Measurements from ENCODE around the gene FN1. TPM values are rescaled to one million over a fixed set of nuclear protein-coding genes. Genes with fewer than 3 reads are reported as not detected.

FN1 gene
- total RNA-seq, result 1 to 10 TPM in 1 of 2 donors, under 1 TPM in 1; 0.60 to 1.2 TPM

- ATAC-seq (replicated peaks in 1 of 2) (peak; percentile 88), DNase-seq (peak; percentile 74 to 79)
- H3K27me3 Mint-ChIP-seq (ENCODE audit: low read depth), result peaks cover 81% of the 10 kb centered on the region
- H3K36me3 Mint-ChIP-seq (ENCODE audit: insufficient read depth in 2 of 2), result no peaks in the 10 kb centered on the region
- H3K4me3 Mint-ChIP-seq, result peak within 1 kb of the TSS; percentile 87 to 88
- H3K4me1 Mint-ChIP-seq (ENCODE audit: low read depth), result peaks cover 16% of the 10 kb centered on the region
- H3K27ac Mint-ChIP-seq, result no peak within 1 kb of the TSS
- no peaks in the 10 kb centered on the region for H3K9me3 Mint-ChIP-seq
Observed at GRCh38 chr2:215435870-215436704, at the start of gene FN1. TSS of gene FN1 (minus strand) at chr2:215436068. CDS start at chr2:215435802, 266 bp downstream.

GRCh38 chr2:215485032-215485431, 49.2 kb upstream of the FN1 start:
- DNase-seq (no peak), ATAC-seq (replicated peaks in 1 of 2) (no peak)
- no peaks in the 10 kb centered on the region for H3K9me3 Mint-ChIP-seq
- no peak overlapping the region for H3K4me3 Mint-ChIP-seq
- peaks cover 28% of the 10 kb centered on the region for H3K27me3 Mint-ChIP-seq (ENCODE audit: low read depth)
- H3K4me1 Mint-ChIP-seq (ENCODE audit: low read depth), result no peaks in the 10 kb centered on the region
- H3K27ac Mint-ChIP-seq, result no peak overlapping the region
- H3K36me3 Mint-ChIP-seq (ENCODE audit: insufficient read depth in 2 of 2), result no peaks in the 10 kb centered on the region

DNA sequence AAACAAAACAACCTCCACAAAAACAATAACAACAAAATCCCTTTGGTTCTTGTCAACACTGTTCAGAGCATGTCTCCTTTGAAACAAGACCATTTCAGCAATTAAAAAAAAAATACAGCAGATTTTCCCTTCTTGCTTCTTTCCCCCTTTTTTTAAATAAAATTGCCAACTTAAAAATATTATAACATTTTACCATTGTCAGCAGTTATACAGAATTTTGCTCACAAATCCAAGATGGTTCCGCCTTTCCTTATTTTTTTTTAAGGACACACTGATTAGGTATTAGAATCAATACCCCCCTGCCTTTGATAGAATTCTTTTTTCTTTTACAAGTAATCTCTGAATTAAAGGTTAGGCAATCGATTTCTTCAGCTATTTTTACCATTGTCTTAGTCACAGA, 48.7 kb upstream of the FN1 start:
- ATAC-seq (replicated peaks in 1 of 2), result no peak
- peaks cover 30% of the 10 kb centered on the region for H3K27me3 Mint-ChIP-seq (ENCODE audit: low read depth)
- no peaks in the 10 kb centered on the region for H3K4me1 Mint-ChIP-seq (ENCODE audit: low read depth)
- no peaks in the 10 kb centered on the region for H3K9me3 Mint-ChIP-seq
- no peak overlapping the region for H3K27ac Mint-ChIP-seq
- H3K36me3 Mint-ChIP-seq (ENCODE audit: insufficient read depth in 2 of 2), result no peaks in the 10 kb centered on the region
- DNase-seq, result no peak
- no peak overlapping the region for H3K4me3 Mint-ChIP-seq

DNA sequence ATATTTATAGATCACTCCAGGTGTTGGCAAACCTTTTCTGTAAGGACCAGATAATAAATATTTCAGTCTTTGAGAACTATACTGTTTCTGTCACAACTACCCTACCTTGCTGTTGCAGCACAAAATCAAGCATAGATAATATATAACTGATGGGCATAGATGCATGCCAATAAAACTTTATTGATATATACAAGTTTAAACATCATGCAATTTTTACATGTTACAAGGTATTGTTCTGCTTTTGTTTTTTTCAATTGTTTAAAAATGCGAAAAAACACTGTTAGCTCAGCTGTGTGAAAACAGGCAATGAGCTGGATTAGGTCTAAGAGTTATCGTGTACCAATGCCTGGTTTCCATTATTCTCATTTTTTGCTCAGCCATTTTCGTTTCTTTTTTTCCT, 47.6 kb upstream of the FN1 start:
- Mint-ChIP-seq H3K4me1 (ENCODE audit: low read depth) (no peaks in the 10 kb centered on the region), H3K4me3 (no peak overlapping the region), H3K27ac (no peak overlapping the region), H3K36me3 (ENCODE audit: insufficient read depth in 2 of 2) (no peaks in the 10 kb centered on the region), H3K9me3 (no peaks in the 10 kb centered on the region), H3K27me3 (ENCODE audit: low read depth) (peaks cover 27% of the 10 kb centered on the region)
- DNase-seq (no peak), ATAC-seq (replicated peaks in 1 of 2) (no peak)

GRCh38 chr2:215479536-215480240, 43.8 kb upstream of the FN1 start:
- Mint-ChIP-seq H3K4me3 (no peak overlapping the region), H3K4me1 (ENCODE audit: low read depth) (no peaks in the 10 kb centered on the region)
- ATAC-seq (replicated peaks in 1 of 2), result no peak

GRCh38 chr2:215479121-215479520, 43.3 kb upstream of the FN1 start:
- DNase-seq, result no peak
- Mint-ChIP-seq H3K27me3 (ENCODE audit: low read depth) (peaks cover 22% of the 10 kb centered on the region), H3K9me3 (no peaks in the 10 kb centered on the region), H3K36me3 (ENCODE audit: insufficient read depth in 2 of 2) (no peaks in the 10 kb centered on the region), H3K4me1 (ENCODE audit: low read depth) (no peaks in the 10 kb centered on the region), H3K4me3 (no peak overlapping the region), H3K27ac (no peak overlapping the region)
- no peak for ATAC-seq (replicated peaks in 1 of 2)

More at GRCh38 chr2:215479536-215480240, 43.8 kb upstream of the FN1 start:
- peaks cover 17% of the 10 kb centered on the region for H3K27me3 Mint-ChIP-seq (ENCODE audit: low read depth)
- no peaks in the 10 kb centered on the region for H3K9me3 Mint-ChIP-seq
- no peaks in the 10 kb centered on the region for H3K36me3 Mint-ChIP-seq (ENCODE audit: insufficient read depth in 2 of 2)
- DNase-seq, result no peak
- H3K27ac Mint-ChIP-seq, result no peak overlapping the region

DNA sequence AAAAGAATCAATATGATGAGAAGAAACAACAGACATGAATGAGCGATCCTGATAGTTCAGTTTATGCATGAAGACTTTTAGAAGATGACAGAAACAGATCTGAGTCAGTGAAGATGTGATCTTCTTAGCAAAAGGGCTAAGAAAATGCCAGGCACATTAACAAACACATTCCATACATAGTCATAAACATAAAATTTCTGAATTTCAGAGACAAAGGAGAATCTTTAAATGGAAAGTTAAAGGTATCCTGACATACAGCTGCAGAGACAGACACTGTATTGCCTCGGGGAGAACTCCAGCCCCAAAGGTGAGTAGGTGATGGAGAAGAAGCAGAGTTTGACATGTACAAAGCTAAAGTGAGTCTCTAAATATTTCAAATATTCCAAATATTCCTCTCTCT, 40.6 kb upstream of the FN1 start:
- Mint-ChIP-seq H3K4me3 (no peak overlapping the region), H3K9me3 (no peaks in the 10 kb centered on the region), H3K36me3 (ENCODE audit: insufficient read depth in 2 of 2) (no peaks in the 10 kb centered on the region), H3K4me1 (ENCODE audit: low read depth) (no peaks in the 10 kb centered on the region), H3K27me3 (ENCODE audit: low read depth) (peaks cover 22% of the 10 kb centered on the region), H3K27ac (no peak overlapping the region)
- DNase-seq (no peak), ATAC-seq (replicated peaks in 1 of 2) (no peak)

GRCh38 chr2:215466097-215466909, 30.4 kb upstream of the FN1 start:
- peaks cover 15% of the 10 kb centered on the region for H3K27me3 Mint-ChIP-seq (ENCODE audit: low read depth)
- no peaks in the 10 kb centered on the region for H3K4me1 Mint-ChIP-seq (ENCODE audit: low read depth)
- ATAC-seq (replicated peaks in 1 of 2), result no peak
- DNase-seq, result no peak
- H3K4me3 Mint-ChIP-seq, result no peak overlapping the region
- no peaks in the 10 kb centered on the region for H3K36me3 Mint-ChIP-seq (ENCODE audit: insufficient read depth in 2 of 2)
- H3K27ac Mint-ChIP-seq, result no peak overlapping the region
- no peaks in the 10 kb centered on the region for H3K9me3 Mint-ChIP-seq

- Mint-ChIP-seq H3K9me3 (no peaks in the 10 kb centered on the region), H3K4me1 (ENCODE audit: low read depth) (no peaks in the 10 kb centered on the region), H3K4me3 (no peak overlapping the region), H3K27ac (no peak overlapping the region), H3K27me3 (ENCODE audit: low read depth) (peaks cover 15% of the 10 kb centered on the region), H3K36me3 (ENCODE audit: insufficient read depth in 2 of 2) (no peaks in the 10 kb centered on the region)
- no peak for ATAC-seq (replicated peaks in 1 of 2)
- no peak for DNase-seq
Observed at GRCh38 chr2:215465256-215465655, 29.4 kb upstream of the FN1 start.

- H3K36me3 Mint-ChIP-seq (ENCODE audit: insufficient read depth in 2 of 2), result no peaks in the 10 kb centered on the region
- ATAC-seq (replicated peaks in 1 of 2) (no peak), DNase-seq (no peak)
- no peaks in the 10 kb centered on the region for H3K4me1 Mint-ChIP-seq (ENCODE audit: low read depth)
- H3K27me3 Mint-ChIP-seq (ENCODE audit: low read depth), result peaks cover 29% of the 10 kb centered on the region
- H3K27ac Mint-ChIP-seq, result no peak overlapping the region
- H3K9me3 Mint-ChIP-seq, result no peaks in the 10 kb centered on the region
- no peak overlapping the region for H3K4me3 Mint-ChIP-seq
Observed at GRCh38 chr2:215461836-215462532, 26.1 kb upstream of the FN1 start.

DNA sequence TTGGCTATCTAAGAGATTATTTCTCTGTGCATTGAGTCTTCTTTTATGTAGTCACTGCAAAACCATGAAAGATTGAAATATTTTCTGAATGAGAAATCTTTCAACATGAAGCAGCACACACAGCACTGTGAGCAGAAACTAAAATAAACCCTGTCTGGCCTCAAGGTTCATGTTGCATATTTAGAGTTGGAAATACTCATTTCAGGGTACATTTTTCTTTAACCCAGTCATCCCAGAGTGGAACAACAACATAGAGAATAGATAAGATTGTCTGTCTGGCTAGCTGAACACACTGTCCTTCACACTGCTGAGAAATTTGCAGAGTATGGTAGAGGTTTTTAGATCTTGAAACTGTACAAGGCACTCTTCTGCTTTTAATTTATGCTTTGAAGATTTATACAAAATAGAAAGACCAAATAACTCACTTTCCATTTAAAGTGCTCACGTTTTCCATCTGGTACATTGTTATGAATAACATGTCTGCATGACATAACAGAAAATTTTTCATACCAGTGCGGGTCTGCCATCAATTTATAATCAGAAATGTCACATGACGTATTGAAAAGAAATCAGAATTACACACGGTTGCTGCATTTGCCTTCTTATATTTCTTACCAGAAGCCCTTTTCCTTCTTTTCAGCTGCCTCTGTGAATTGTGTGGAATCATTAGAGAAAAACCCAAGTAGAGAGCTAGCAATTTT, 25.0 kb upstream of the FN1 start:
- Mint-ChIP-seq H3K27ac (no peak overlapping the region), H3K36me3 (ENCODE audit: insufficient read depth in 2 of 2) (no peaks in the 10 kb centered on the region), H3K9me3 (no peaks in the 10 kb centered on the region), H3K4me1 (ENCODE audit: low read depth) (no peaks in the 10 kb centered on the region), H3K27me3 (ENCODE audit: low read depth) (peaks cover 29% of the 10 kb centered on the region), H3K4me3 (no peak overlapping the region)
- no peak for DNase-seq
- no peak for ATAC-seq (replicated peaks in 1 of 2)

DNA sequence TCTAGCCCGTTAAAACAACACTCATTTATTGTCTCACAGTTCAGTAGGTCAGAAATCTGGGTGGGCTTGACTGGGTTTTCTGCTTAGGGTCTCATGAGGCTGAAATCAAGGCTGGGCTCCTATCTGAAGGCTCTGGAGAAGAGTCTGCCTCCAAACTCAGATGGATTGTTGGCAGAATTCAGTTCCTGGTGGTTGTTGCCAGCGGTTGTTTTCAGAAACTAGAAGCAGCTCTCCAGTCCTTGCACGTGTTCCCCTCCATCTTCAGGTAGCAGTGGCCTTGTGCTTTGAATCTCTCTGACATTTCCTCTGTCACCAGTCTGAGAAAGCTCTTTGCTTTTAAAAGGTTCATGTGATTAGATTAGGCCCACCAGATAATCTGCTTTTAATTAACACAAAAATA, 20.1 kb upstream of the FN1 start:
- Mint-ChIP-seq H3K27me3 (ENCODE audit: low read depth) (peaks cover 27% of the 10 kb centered on the region), H3K27ac (no peak overlapping the region), H3K36me3 (ENCODE audit: insufficient read depth in 2 of 2) (no peaks in the 10 kb centered on the region), H3K4me3 (no peak overlapping the region), H3K9me3 (no peaks in the 10 kb centered on the region), H3K4me1 (ENCODE audit: low read depth) (no peaks in the 10 kb centered on the region)
- DNase-seq (no peak), ATAC-seq (replicated peaks in 1 of 2) (no peak)
